Testis (tissue), 3 donors: ENCODE data around the gene PSMD1. TPM values are rescaled to one million over a fixed set of nuclear protein-coding genes. Genes with fewer than 3 reads are reported as not detected.

Experiments
- DNase-seq: peaks from one replicate; pipeline ENCODE4 v3.0.0-alpha.2; 2019
- H3K27ac ChIP-seq, 2 donors: fragments of 200-600 bp; sonication (generic); one replicate each; pipeline ENCODE4 v1.5.1; 2019
- H3K27me3 ChIP-seq: fragments of 200-600 bp; sonication (generic); one replicate; pipeline ENCODE4 v1.5.1; 2019
- H3K36me3 ChIP-seq: fragments of 200-600 bp; sonication (generic); one replicate; pipeline ENCODE4 v1.5.1; 2017; ENCODE audit warnings: low read depth; ENCODE audit errors: missing control alignments
- H3K4me1 ChIP-seq: fragments of 200-600 bp; sonication (generic); one replicate; pipeline ENCODE4 v1.5.1; 2019
- H3K4me3 ChIP-seq, 2 donors: fragments of 200-600 bp; sonication (generic); one replicate each; pipeline ENCODE4 v1.5.1; 2017 to 2019
- H3K9me3 ChIP-seq: fragments of 200-600 bp; sonication (generic); one replicate; pipeline ENCODE4 v1.5.1; 2017
- CTCF ChIP-seq, 3 experiments: fragments of 450-650 bp in 2 of 3; fragments of 200-600 bp in 1 of 3; sonication (generic) in 1 of 3; IDR thresholded peaks; one replicate each; pipeline ENCODE4 v1.5.1; 2016 to 2019; ENCODE audit warnings: antibody characterized with exemption in 3 of 3, mild to moderate bottlenecking in 2 of 3, moderate library complexity in 1 of 3
- POLR2A ChIP-seq: fragments of 450-650 bp; IDR thresholded peaks from one replicate; pipeline ENCODE4 v1.6.1; 2017; ENCODE audit warnings: antibody characterized with exemption, mild to moderate bottlenecking, moderate library complexity
- WGBS, 2 donors: methylation state at CpG; one replicate each; pipeline ENCODE4 v1.1.5; 2018; 5-methylcytosine and 5-hydroxymethylcytosine counted together
- intact Hi-C: fragments of 100-400 bp; cut with DNase I; formaldehyde crosslinking; loops from one replicate; pipeline ENCODE4 v1.15.1; 2023; ENCODE audit warnings: low total_unique reads
- polyA plus RNA-seq: library from polyadenylated mRNA; stranded (reverse); fragments of 350-450 nt; fragmentation: Illumina TruSeq; extraction: RNeasy Lipid Tissue Mini Kit (QIAGEN cat#74804); gene quantifications from one replicate; pipeline ENCODE4 v1.2.3, GENCODE V29; 2014; ENCODE audit warnings: low read depth, low replicate concordance; ENCODE audit not compliant: insufficient read depth
- total RNA-seq, 2 donors: library from RNA; depleted of rRNA; stranded (reverse); fragments of >200 nt; gene quantifications; one replicate each; pipeline ENCODE4 v1.2.3, GENCODE V29; 2016

PSMD1 gene
- total and polyA plus RNA-seq, 3 donors from 2014 or later, result 60.8 to 69.6 (median 66.8) TPM

DNA sequence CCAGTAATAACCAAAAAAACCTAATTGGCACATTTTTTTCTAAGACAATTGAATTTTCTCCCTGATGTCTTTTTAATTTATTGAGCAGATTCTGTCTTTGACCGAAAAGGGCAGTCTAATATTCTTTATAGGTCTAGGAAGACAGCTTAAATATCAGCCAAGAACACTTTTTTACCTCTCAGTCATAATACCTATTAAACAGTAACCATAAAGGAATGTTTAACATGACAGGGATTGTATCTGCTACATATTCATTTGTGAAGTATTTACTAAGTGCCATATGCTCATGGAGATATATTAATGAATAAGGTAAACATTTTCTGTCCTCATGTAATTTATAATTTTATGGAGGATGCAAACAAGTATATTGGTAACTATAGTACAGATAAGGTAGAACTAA is 71.3 kb downstream of the PSMD1 start:
- DNase-seq, result no peak
- TF ChIP-seq POLR2A, result no peak
- TF ChIP-seq CTCF (IDR thresholded peaks at IDR 0.05), result no peak
- Histone ChIP-seq H3K27me3 (no peaks in the 10 kb centered on the region), H3K36me3 (no peaks in the 10 kb centered on the region), H3K4me1 (peaks cover 11% of the 10 kb centered on the region), H3K4me3 (no peak overlapping the region), H3K27ac (no peak overlapping the region), H3K9me3 (no peaks in the 10 kb centered on the region)
- WGBS, 2 donors, result 56 to 73% methylated on average over 1 of the region's 1 CpG
- intact Hi-C loops, result no loop called here

DNA sequence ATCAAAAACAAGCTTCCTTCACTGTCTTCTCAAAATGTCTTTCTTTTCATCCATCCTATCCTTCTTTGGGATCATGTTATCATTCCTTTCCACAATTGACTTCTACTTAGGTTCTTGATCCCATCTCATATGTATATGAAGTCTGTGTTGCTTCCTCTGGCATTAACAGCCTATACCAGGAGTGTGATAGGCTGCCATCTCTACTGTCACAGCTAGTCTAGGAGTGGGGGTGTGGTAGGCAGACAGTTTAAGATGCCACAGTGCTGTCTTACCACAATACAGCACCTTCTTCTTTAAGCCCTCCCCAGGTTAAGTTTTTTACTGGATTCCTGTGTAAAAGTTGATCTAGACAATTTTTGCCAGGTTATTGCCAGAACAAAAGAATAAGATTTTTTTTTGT is 71.9 kb downstream of the PSMD1 start:
- H3K27me3 ChIP-seq, result no peaks in the 10 kb centered on the region
- H3K36me3 ChIP-seq, result no peaks in the 10 kb centered on the region
- H3K4me1 ChIP-seq, result peaks cover 11% of the 10 kb centered on the region
- H3K4me3 ChIP-seq, result no peak overlapping the region
- no peak for DNase-seq
- TF ChIP-seq POLR2A (no peak), CTCF (IDR thresholded peaks at IDR 0.05) (no peak)
- no peak overlapping the region for H3K27ac ChIP-seq
- intact Hi-C loops, result no loop called here
- no peaks in the 10 kb centered on the region for H3K9me3 ChIP-seq

GRCh38 chr2:231129216-231129615 is 72.5 kb downstream of the PSMD1 start:
- 85 to 93% methylated on average over 1 of the region's 1 CpG for WGBS, 2 donors
- Histone ChIP-seq H3K27me3 (no peaks in the 10 kb centered on the region), H3K4me3 (no peak overlapping the region), H3K36me3 (no peaks in the 10 kb centered on the region), H3K27ac (no peak overlapping the region), H3K4me1 (peaks cover 11% of the 10 kb centered on the region), H3K9me3 (no peaks in the 10 kb centered on the region)
- TF ChIP-seq POLR2A, result no peak
- TF ChIP-seq CTCF (IDR thresholded peaks at IDR 0.05), result no peak
- intact Hi-C loops, result no loop called here
- DNase-seq, result no peak

- Histone ChIP-seq H3K4me3 (no peak overlapping the region), H3K27me3 (no peaks in the 10 kb centered on the region), H3K27ac (no peak overlapping the region), H3K36me3 (no peaks in the 10 kb centered on the region), H3K9me3 (no peaks in the 10 kb centered on the region), H3K4me1 (peaks cover 6% of the 10 kb centered on the region)
- no peak for DNase-seq
- WGBS, 2 donors, result 88 to 93% methylated on average over 6 of the region's 6 CpGs
- intact Hi-C loops, result no loop called here
- TF ChIP-seq POLR2A (no peak), CTCF (IDR thresholded peaks at IDR 0.05) (no peak)
Measured at GRCh38 chr2:231130336-231131056, 73.8 kb downstream of the PSMD1 start.

DNA sequence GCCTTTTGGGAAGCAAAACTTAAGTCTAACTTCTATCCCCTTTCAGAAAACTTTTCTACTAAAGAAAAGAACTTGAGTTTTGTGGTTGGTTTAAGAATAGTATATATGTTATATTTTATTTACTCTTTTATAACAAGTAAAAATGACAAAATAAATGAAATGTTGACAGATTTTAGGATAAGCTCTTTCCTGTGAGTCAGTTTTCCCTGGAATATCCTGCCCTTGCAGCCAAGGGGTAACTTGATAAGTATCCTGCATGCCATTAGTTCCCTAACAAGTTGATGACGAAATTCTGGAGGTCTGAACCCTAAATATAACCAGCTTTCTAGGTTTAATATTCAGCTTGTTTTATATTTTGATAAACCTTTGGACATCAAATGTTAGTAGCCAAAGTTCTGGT is 75.5 kb downstream of the PSMD1 start:
- intact Hi-C loops, result no loop called here
- WGBS, 2 donors, result 93 to 95% methylated on average over 1 of the region's 1 CpG
- no peak for DNase-seq
- H3K27ac ChIP-seq, result no peak overlapping the region
- no peaks in the 10 kb centered on the region for H3K27me3 ChIP-seq
- H3K9me3 ChIP-seq, result no peaks in the 10 kb centered on the region
- H3K36me3 ChIP-seq, result no peaks in the 10 kb centered on the region
- peaks cover 3% of the 10 kb centered on the region for H3K4me1 ChIP-seq
- TF ChIP-seq CTCF (IDR thresholded peaks at IDR 0.05) (no peak), POLR2A (no peak)
- H3K4me3 ChIP-seq, result no peak overlapping the region
